ENCODE data around the gene KRT28. TPM values are rescaled to one million over a fixed set of nuclear protein-coding genes. Genes with fewer than 3 reads are reported as not detected.

Gene KRT28
- total RNA-seq, 2 donors from 2014 or later = not detected

DNA sequence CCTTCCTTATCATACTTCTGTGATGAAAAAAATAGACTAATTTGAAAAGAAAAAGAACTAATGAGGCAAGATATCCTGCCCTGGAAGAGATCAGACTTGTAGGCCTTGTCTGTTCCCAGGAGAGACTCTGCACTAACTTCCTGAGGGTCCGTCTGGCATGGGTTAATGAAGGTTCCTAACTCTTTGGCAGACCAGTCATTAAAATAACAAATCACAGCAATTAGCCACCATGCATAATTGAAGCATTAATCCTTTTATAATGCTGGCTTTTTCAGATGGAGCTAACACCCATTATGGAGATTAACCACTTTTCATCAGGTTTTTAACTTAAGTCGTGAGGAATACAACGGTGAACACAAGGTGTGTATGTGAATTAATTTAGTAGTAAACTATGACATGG, 33.1 kb upstream of the KRT28 start:
- peaks cover 86% of the 10 kb centered on the region for H3K27me3 Mint-ChIP-seq (ENCODE audit: insufficient read depth)
- H3K27me3 ChIP-seq (ENCODE audit: control insufficient read depth, insufficient read depth, low read length, poor library complexity, severe bottlenecking) = peaks cover 3% of the 10 kb centered on the region
- 67% methylated on average over 2 of the region's 3 CpGs; no CpG with 5 or more reads in 1 of the 2 experiments for WGBS, 2 experiments (ENCODE audit: insufficient coverage in 1 of 2, insufficient read length in 1 of 2)

DNA sequence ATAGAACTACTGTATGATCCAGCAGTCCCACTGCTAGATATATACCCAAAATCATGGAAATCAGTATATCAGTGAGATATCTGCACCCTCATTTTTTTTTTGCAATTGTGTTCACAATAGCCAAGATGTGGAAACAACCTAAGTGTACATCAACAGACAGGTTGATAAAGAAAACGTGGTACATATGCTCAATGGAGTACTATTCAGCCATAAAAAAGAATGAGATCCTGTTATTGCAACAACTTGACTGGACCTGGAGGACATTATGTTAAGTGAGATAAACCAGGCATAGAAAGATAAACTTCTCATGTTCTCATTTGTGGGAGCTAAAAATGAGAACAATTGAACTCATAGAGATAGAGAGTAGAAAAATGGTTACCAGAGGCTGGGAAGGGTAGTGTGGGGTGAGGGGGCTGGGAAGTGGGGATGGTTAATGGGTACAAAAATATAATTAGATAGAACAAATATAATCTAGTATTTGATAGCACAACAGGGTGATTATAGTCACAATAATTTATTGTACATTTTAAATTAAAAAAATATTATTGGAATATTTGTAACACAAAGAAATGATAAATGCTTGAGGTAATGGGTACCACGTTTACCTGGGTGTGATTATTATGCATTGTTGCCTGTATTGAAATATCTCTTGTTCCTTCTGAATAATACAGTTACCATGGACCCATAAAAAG, 30.5 kb upstream of the KRT28 start:
- TF ChIP-seq, protein P1, sequence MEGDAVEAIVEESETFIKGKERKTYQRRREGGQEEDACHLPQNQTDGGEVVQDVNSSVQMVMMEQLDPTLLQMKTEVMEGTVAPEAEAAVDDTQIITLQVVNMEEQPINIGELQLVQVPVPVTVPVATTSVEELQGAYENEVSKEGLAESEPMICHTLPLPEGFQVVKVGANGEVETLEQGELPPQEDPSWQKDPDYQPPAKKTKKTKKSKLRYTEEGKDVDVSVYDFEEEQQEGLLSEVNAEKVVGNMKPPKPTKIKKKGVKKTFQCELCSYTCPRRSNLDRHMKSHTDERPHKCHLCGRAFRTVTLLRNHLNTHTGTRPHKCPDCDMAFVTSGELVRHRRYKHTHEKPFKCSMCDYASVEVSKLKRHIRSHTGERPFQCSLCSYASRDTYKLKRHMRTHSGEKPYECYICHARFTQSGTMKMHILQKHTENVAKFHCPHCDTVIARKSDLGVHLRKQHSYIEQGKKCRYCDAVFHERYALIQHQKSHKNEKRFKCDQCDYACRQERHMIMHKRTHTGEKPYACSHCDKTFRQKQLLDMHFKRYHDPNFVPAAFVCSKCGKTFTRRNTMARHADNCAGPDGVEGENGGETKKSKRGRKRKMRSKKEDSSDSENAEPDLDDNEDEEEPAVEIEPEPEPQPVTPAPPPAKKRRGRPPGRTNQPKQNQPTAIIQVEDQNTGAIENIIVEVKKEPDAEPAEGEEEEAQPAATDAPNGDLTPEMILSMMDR (conservative IDR thresholded peaks at IDR 0.05) = no peak
- H3K9me3 Mint-ChIP-seq = no peaks in the 10 kb centered on the region
- H3K4me1 Mint-ChIP-seq = no peaks in the 10 kb centered on the region
- H3K4me3 Mint-ChIP-seq = no peak overlapping the region
- DNase-seq = no peak
- H3K9ac ChIP-seq (ENCODE audit: extremely low read depth, low read length, poor library complexity, severe bottlenecking) = no peak overlapping the region
- H3K27me3 Mint-ChIP-seq (ENCODE audit: insufficient read depth) = peaks cover 91% of the 10 kb centered on the region
- no peak overlapping the region for H3K27ac ChIP-seq (ENCODE audit: low read depth, low read length)
- H3K9me3 ChIP-seq (ENCODE audit: control insufficient read depth, low read length) = no peaks in the 10 kb centered on the region
- no peaks in the 10 kb centered on the region for H3K36me3 Mint-ChIP-seq (ENCODE audit: low read depth)
- H3K36me3 ChIP-seq (ENCODE audit: control insufficient read depth, insufficient read depth, low read length) = no peaks in the 10 kb centered on the region
- 73 to 78% methylated on average over 2 of the region's 2 CpGs for WGBS, 2 experiments (ENCODE audit: insufficient coverage in 1 of 2, insufficient read length in 1 of 2)
- H3K27ac Mint-ChIP-seq = no peak overlapping the region
- no peaks in the 10 kb centered on the region for H3K4me1 ChIP-seq (ENCODE audit: control insufficient read depth, insufficient read depth, low read length)
- H3K4me3 ChIP-seq (ENCODE audit: low read length) = no peak overlapping the region
- H3K27me3 ChIP-seq (ENCODE audit: control insufficient read depth, insufficient read depth, low read length, poor library complexity, severe bottlenecking) = peaks cover 9% of the 10 kb centered on the region

More for the DNA sequence above, 33.1 kb upstream of the KRT28 start:
- H3K4me1 ChIP-seq (ENCODE audit: control insufficient read depth, insufficient read depth, low read length) = no peaks in the 10 kb centered on the region
- TF ChIP-seq, protein P1 (conservative IDR thresholded peaks at IDR 0.05) = no peak
- H3K27ac ChIP-seq (ENCODE audit: low read depth, low read length) = no peak overlapping the region
- DNase-seq = no peak
- H3K4me3 ChIP-seq (ENCODE audit: low read length) = no peak overlapping the region
- Mint-ChIP-seq H3K9me3 (no peaks in the 10 kb centered on the region), H3K27ac (no peak overlapping the region), H3K36me3 (ENCODE audit: low read depth) (no peaks in the 10 kb centered on the region), H3K4me3 (no peak overlapping the region), H3K4me1 (no peaks in the 10 kb centered on the region)
- no peak overlapping the region for H3K9ac ChIP-seq (ENCODE audit: extremely low read depth, low read length, poor library complexity, severe bottlenecking)
- no peaks in the 10 kb centered on the region for H3K9me3 ChIP-seq (ENCODE audit: control insufficient read depth, low read length)
- peaks cover 3% of the 10 kb centered on the region for H3K36me3 ChIP-seq (ENCODE audit: control insufficient read depth, insufficient read depth, low read length)

DNA sequence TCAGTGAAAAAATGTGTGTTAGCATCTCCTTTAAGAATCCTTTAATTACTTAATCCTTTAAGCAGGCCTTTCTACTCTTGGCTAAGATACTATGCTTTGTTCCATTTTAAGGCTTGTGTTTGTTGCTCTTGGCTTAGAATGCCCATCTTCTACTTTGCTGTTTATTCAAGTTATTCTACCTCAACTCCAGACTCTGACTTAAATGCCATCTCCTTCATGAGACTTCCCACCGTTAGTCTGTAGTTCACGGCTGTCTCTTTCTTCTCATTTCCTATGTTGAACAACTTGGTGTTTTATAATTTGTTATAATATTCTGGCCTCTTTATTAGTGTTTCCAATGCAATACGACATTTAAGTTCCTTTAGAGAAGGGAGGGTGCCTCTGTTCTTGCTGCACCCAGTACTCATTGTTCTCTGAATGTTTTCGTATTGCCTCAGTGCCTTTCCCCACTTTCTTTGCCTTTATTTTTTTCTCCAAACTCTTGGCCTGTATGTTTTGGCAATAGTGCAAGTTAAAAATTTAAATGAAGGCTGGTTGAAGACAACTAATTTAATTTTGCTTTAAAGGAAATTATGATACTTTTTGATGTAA, 28.8 kb upstream of the KRT28 start:
- Mint-ChIP-seq H3K4me1 (no peaks in the 10 kb centered on the region), H3K36me3 (ENCODE audit: low read depth) (no peaks in the 10 kb centered on the region), H3K27me3 (ENCODE audit: insufficient read depth) (peaks cover 91% of the 10 kb centered on the region), H3K4me3 (no peak overlapping the region), H3K9me3 (no peaks in the 10 kb centered on the region), H3K27ac (no peak overlapping the region)
- 90% methylated on average over 3 of the region's 4 CpGs; no CpG with 5 or more reads in 1 of the 2 experiments for WGBS, 2 experiments (ENCODE audit: insufficient coverage in 1 of 2, insufficient read length in 1 of 2)
- Histone ChIP-seq H3K36me3 (ENCODE audit: control insufficient read depth, insufficient read depth, low read length) (no peaks in the 10 kb centered on the region), H3K27me3 (ENCODE audit: control insufficient read depth, insufficient read depth, low read length, poor library complexity, severe bottlenecking) (peaks cover 9% of the 10 kb centered on the region), H3K9ac (ENCODE audit: extremely low read depth, low read length, poor library complexity, severe bottlenecking) (no peak overlapping the region), H3K4me1 (ENCODE audit: control insufficient read depth, insufficient read depth, low read length) (no peaks in the 10 kb centered on the region), H3K27ac (ENCODE audit: low read depth, low read length) (no peak overlapping the region), H3K9me3 (ENCODE audit: control insufficient read depth, low read length) (no peaks in the 10 kb centered on the region), H3K4me3 (ENCODE audit: low read length) (no peak overlapping the region)
- TF ChIP-seq, protein P1 (conservative IDR thresholded peaks at IDR 0.05) = no peak
- DNase-seq = no peak

All from endodermal cell (in vitro differentiated cells).